Right hindlimb (tissue), 1 donor: ENCODE results near the gene TAS2R42.

Experiments used
- DNase-seq: peaks from one replicate; pipeline ENCODE4 v3.0.0-alpha.2; 2018

Gene TAS2R42

DNA sequence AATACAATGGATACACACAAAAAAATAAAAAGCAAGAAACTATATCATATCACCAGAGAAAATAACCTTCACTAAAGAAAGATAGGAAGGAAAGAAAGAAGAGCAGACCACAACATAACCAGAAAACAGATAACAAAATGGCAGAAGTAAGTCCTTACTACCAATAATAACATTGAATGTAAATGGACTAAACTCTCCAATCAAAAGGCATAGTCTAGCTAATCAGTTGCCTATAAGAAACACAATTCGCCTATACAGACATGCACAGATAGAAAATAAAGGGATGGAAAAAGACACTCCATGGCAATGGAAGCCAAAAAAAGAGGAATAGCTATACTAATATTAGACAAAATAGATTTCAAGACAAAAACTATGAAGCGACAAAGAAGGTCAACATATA is 43.4 kb downstream of the TAS2R42 start:
- DNase-seq, result no peak

DNA sequence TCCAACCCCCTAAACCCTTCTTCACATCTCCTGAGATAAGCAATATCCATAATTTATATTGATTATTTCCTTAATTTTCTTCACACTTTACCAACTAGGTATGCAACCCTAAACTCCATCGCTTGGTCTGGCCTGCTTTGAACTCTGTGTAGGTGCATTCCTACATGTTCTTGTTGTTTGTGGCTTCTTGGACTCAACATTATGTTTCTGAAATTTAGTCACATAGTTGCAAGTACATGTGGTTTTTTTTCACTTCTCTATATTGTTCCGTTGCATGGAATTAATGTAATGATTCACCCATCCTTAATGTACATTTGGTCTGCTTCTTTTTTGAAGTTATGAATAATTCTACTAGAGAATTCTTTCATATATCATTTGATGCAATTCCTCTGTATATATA is 50.7 kb downstream of the TAS2R42 start:
- DNase-seq, result no peak
